ENCODE measurements around the gene ERP27. TPM values are rescaled to one million over a fixed set of nuclear protein-coding genes. Genes with fewer than 3 reads are reported as not detected.

The ERP27 gene
- total RNA-seq, 1 donor from 2014 or later: not detected

DNA sequence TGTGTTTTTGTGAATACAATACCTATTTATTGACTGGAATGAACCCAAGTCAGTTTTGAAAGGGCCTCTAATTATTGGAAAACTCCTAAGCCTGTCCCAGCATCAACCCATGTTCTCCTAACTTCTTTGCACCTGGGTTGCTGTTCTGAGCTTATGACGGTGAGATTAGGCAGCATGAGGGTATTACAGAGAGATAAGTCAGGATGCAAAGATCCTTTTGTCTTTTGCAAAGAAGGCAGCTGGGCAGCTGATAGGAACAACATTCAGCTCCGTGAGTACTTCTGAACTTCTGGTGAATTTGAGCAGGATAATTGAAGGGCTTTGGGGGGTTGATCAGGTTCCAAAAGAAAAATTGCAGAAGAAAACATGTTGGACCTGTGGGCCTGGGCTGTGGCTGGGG is 34.5 kb upstream of the ERP27 start, which contains the start of gene PDE6H:
Gene PDE6H, plus strand, starts transcription at position 227 of the 400 bp plus-strand sequence. CDS start 4,971 bp downstream, outside the sequence.
- intact Hi-C loops (cut with DNase I): no loop called here
- Histone ChIP-seq H3K9me3 (no peaks in the 10 kb centered on the region), H3K27me3 (no peaks in the 10 kb centered on the region), H3K36me3 (no peaks in the 10 kb centered on the region), H3K4me1 (no peaks in the 10 kb centered on the region), H3K4me3 (no peak within 1 kb of the TSS), H3K27ac (no peak within 1 kb of the TSS)
- no peak for TF ChIP-seq CTCF (IDR thresholded peaks at IDR 0.05)
- DNase-seq (ENCODE audit: low spot score in 2 of 2): no peak

GRCh38 chr12:14970473-14970872 is 32.1 kb upstream of the ERP27 start:
- H3K4me3 ChIP-seq: no peak overlapping the region
- intact Hi-C loops (cut with DNase I): no loop called here
- TF ChIP-seq CTCF (IDR thresholded peaks at IDR 0.05): no peak
- H3K9me3 ChIP-seq: no peaks in the 10 kb centered on the region
- H3K27me3 ChIP-seq: no peaks in the 10 kb centered on the region
- H3K27ac ChIP-seq: no peak overlapping the region
- no peaks in the 10 kb centered on the region for H3K36me3 ChIP-seq
- H3K4me1 ChIP-seq: no peaks in the 10 kb centered on the region
- no peak for DNase-seq (ENCODE audit: low spot score in 2 of 2)

GRCh38 chr12:14968478-14968877 is 30.1 kb upstream of the ERP27 start:
- intact Hi-C loops (cut with DNase I): no loop called here
- no peak overlapping the region for H3K4me3 ChIP-seq
- DNase-seq (ENCODE audit: low spot score in 2 of 2): no peak
- H3K27me3 ChIP-seq: no peaks in the 10 kb centered on the region
- no peaks in the 10 kb centered on the region for H3K4me1 ChIP-seq
- H3K27ac ChIP-seq: no peak overlapping the region
- no peaks in the 10 kb centered on the region for H3K36me3 ChIP-seq
- H3K9me3 ChIP-seq: no peaks in the 10 kb centered on the region
- no peak for TF ChIP-seq CTCF (IDR thresholded peaks at IDR 0.05)

DNA sequence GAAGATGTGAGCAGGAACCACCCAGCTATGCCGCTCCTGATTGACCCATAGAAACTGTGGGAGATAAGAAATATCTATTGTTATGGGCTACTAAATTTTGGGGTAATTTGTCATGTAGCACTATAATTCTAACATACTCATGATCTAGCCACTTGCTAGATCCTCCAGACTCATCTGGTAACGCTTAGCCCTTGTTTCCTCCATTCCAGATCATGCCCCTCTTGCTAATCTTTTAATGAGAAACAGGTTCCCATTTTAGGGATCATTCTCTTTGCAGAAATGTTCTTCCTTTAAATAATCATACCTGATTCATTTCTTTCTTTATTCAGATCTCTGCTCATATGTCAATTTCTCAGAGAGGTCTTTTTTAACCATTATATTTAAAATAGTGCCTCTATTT is 26.9 kb upstream of the ERP27 start:
- TF ChIP-seq CTCF (IDR thresholded peaks at IDR 0.05): no peak
- Histone ChIP-seq H3K27me3 (no peaks in the 10 kb centered on the region), H3K36me3 (no peaks in the 10 kb centered on the region), H3K27ac (no peak overlapping the region), H3K4me3 (no peak overlapping the region), H3K9me3 (no peaks in the 10 kb centered on the region), H3K4me1 (peaks cover 2 to 5% of the 10 kb centered on the region in 2 donors)
- no peak for DNase-seq (ENCODE audit: low spot score in 2 of 2)
- intact Hi-C loops (cut with DNase I): no loop called here

DNA sequence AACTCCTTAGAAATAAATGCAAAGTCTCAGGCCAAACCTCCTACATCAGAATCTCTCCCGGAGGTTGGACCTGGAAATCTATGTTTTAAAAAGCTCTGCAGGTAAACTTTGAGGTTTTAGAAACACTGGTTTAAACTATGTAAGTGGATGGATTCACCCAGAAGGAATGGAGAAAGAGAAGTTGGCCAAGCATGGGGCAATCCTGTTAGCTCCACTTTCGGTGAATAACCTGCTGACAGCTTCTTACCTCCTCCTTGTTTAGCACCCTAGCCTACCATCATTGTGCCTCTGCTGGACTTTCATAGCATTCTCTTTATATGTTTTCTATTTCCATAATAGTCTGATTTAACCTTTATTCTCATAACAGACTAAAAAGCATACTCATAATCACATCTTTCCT is 26.1 kb upstream of the ERP27 start:
- H3K4me1 ChIP-seq: peaks cover 6 to 12% of the 10 kb centered on the region in 2 donors
- no peak for DNase-seq (ENCODE audit: low spot score in 2 of 2)
- H3K4me3 ChIP-seq: no peak overlapping the region
- H3K27me3 ChIP-seq: no peaks in the 10 kb centered on the region
- no peak overlapping the region for H3K27ac ChIP-seq
- no peak for TF ChIP-seq CTCF (IDR thresholded peaks at IDR 0.05)
- H3K36me3 ChIP-seq: no peaks in the 10 kb centered on the region
- H3K9me3 ChIP-seq: no peaks in the 10 kb centered on the region
- intact Hi-C loops (cut with DNase I): no loop called here

GRCh38 chr12:14963520-14963919 is 25.2 kb upstream of the ERP27 start:
- no peak overlapping the region for H3K4me3 ChIP-seq
- no peaks in the 10 kb centered on the region for H3K27me3 ChIP-seq
- H3K4me1 ChIP-seq: peaks cover 6 to 12% of the 10 kb centered on the region in 2 donors
- DNase-seq (ENCODE audit: low spot score in 2 of 2): no peak
- intact Hi-C loops (cut with DNase I): no loop called here
- H3K9me3 ChIP-seq: no peaks in the 10 kb centered on the region
- H3K36me3 ChIP-seq: no peaks in the 10 kb centered on the region
- no peak overlapping the region for H3K27ac ChIP-seq
- TF ChIP-seq CTCF (IDR thresholded peaks at IDR 0.05): no peak

All from ascending aorta (tissue), 2 donors.